Panc1 (cell line): ENCODE measurements around the gene PAAF1. TPM values are rescaled to one million over a fixed set of nuclear protein-coding genes. Genes with fewer than 3 reads are reported as not detected.

Experiments
- ATAC-seq: fragments of 200-7000 bp; cut with Tn5 transposase; 2 replicates; pipeline ENCODE4 v1.9.1; 2020; ENCODE audit warnings: mild to moderate bottlenecking, moderate library complexity
- BruUV-seq: library from RNA; stranded (reverse); fragments of 400-500 nt; replicated peaks from 2 replicates; lab custom pipeline; 2021; lab: Mats Ljungman, UMichigan
- CTCF ChIA-PET: fragments of 300-600 bp; sonication (Branson Sonifier 250); formaldehyde crosslinking; loops from one replicate; lab custom pipeline; 2022; ENCODE audit warnings: antibody characterized with exemption; lab: Charles Lee
- POLR2A ChIA-PET: fragments of 300-600 bp; sonication (Branson Sonifier 250); formaldehyde crosslinking; loops from one replicate; lab custom pipeline; 2022; ENCODE audit warnings: antibody characterized with exemption; lab: Charles Lee
- DNase-seq: peaks from one replicate; pipeline ENCODE4 v3.0.0-alpha.2; 2010; ENCODE audit warnings: low read depth, low spot score
- H3K27ac ChIP-seq: 2 replicates; pipeline ENCODE4 v1.5.1; 2011; ENCODE audit warnings: mild to moderate bottlenecking, low read length, inconsistent platforms
- H3K27me3 ChIP-seq: fragments of 200-500 bp; sonication (Bioruptor generic); 2 replicates; pipeline ENCODE4 v1.6.0; 2014; ENCODE audit warnings: low read length, inconsistent platforms; ENCODE audit not compliant: control insufficient read depth, insufficient read depth
- H3K36me3 ChIP-seq: fragments of 200-500 bp; sonication (Bioruptor generic); 2 replicates; pipeline ENCODE4 v1.5.1; 2014; ENCODE audit warnings: inconsistent platforms, mild to moderate bottlenecking, low read length, moderate library complexity; ENCODE audit not compliant: control insufficient read depth, insufficient read depth
- H3K4me1 ChIP-seq: 2 replicates; pipeline ENCODE4 v1.5.1; 2011; ENCODE audit warnings: inconsistent platforms, mild to moderate bottlenecking, low read length, moderate library complexity; ENCODE audit not compliant: control insufficient read depth, insufficient read depth
- H3K4me3 ChIP-seq, 2 experiments: 2 replicates each; pipeline ENCODE4 v1.5.1; 2011 to 2012; ENCODE audit warnings: low read depth in 2 of 2, low read length in 2 of 2, mild to moderate bottlenecking in 2 of 2, inconsistent platforms in 1 of 2, moderate library complexity in 1 of 2
- H3K9me3 ChIP-seq: fragments of 200-500 bp; sonication (Bioruptor generic); 2 replicates; pipeline ENCODE4 v1.5.1; 2014; ENCODE audit warnings: low read depth, mild to moderate bottlenecking, inconsistent platforms, low read length, moderate library complexity; ENCODE audit not compliant: control insufficient read depth, insufficient read depth
- CTCF ChIP-seq: fragments of 450-650 bp; IDR thresholded peaks from 2 replicates; pipeline ENCODE4 v1.5.1; 2017; ENCODE audit warnings: mild to moderate bottlenecking
- POLR2AphosphoS5 ChIP-seq: IDR thresholded peaks from 2 replicates; pipeline ENCODE4 v1.6.1; 2012; ENCODE audit warnings: mild to moderate bottlenecking, low read depth, low read length, moderate library complexity
- REST ChIP-seq, 2 experiments: IDR thresholded peaks; 2 replicates each; pipeline ENCODE4 v1.6.1; 2011 to 2012; ENCODE audit warnings: low read depth in 2 of 2, control low read depth in 1 of 2, low read length in 1 of 2, mild to moderate bottlenecking in 1 of 2, moderate library complexity in 1 of 2; ENCODE audit not compliant: insufficient read depth in 1 of 2
- SIN3A ChIP-seq: IDR thresholded peaks from 2 replicates; pipeline ENCODE4 v1.6.1; 2012; ENCODE audit warnings: low read depth, mild to moderate bottlenecking, low read length, moderate library complexity, borderline replicate concordance; ENCODE audit not compliant: insufficient read depth
- TCF7L2 ChIP-seq: IDR thresholded peaks from 2 replicates; pipeline ENCODE4 v1.6.1; 2011; ENCODE audit warnings: mild to moderate bottlenecking, low read depth, low read length, inconsistent platforms
- in situ Hi-C: cut with HindIII; loops from 2 replicates; pipeline ENCODE4 v1.10.0; 2016; ENCODE audit warnings: low sequenced_read_pairs, low pct_unique_long_range_greater_than_20kb
- intact Hi-C: fragments of 100-400 bp; cut with micrococcal nuclease; formaldehyde crosslinking; loops from one replicate; pipeline ENCODE4 v1.10.0; 2022; ENCODE audit not compliant: unreplicated experiment
- total RNA-seq: library from RNA; stranded (reverse); gene quantifications from one replicate; pipeline ENCODE4 v1.2.1, GENCODE V29; 2021; ENCODE audit not compliant: unreplicated experiment

Gene PAAF1
- total RNA-seq, 1 experiment from 2014 or later, result 22.1 TPM

GRCh38 chr11:73978576-73979086 lies 101.8 kb downstream of the PAAF1 start:
- no TSS peak for BruUV-seq
- DNase-seq, result no peak
- ChIA-PET CTCF (no interaction called here), POLR2A (no interaction called here)
- Histone ChIP-seq H3K36me3 (peaks cover 9% of the 10 kb centered on the region; the same call in 1 of the 2 replicates), H3K9me3 (no peaks in the 10 kb centered on the region), H3K27ac (no peak overlapping the region), H3K4me1 (peaks cover 16% of the 10 kb centered on the region), H3K4me3 (no peak overlapping the region), H3K27me3 (no peaks in the 10 kb centered on the region)
- intact Hi-C loops (no loop called here), in situ Hi-C loops (no loop called here)
- no peak for ATAC-seq
- no peak for TF ChIP-seq TCF7L2
- TF ChIP-seq REST (IDR thresholded peaks at IDR 0.05; ENCODE audit: insufficient read depth in 1 of 2, low read depth in 2 of 2, low read length in 1 of 2), result no peak
- no peak for TF ChIP-seq SIN3A
- no peak for TF ChIP-seq POLR2AphosphoS5
- no peak for TF ChIP-seq CTCF

GRCh38 chr11:73980001-73980961 lies 103.5 kb downstream of the PAAF1 start:
- in situ Hi-C loops, result no loop called here
- Histone ChIP-seq H3K4me1 (peaks cover 24% of the 10 kb centered on the region), H3K27ac (no peak overlapping the region; the same call in 1 of the 2 replicates), H3K27me3 (no peaks in the 10 kb centered on the region), H3K4me3 (no peak overlapping the region), H3K36me3 (peaks cover 9% of the 10 kb centered on the region; the same call in 1 of the 2 replicates), H3K9me3 (no peaks in the 10 kb centered on the region)
- intact Hi-C loops, result no loop called here
- TF ChIP-seq REST (IDR thresholded peaks at IDR 0.05; ENCODE audit: insufficient read depth in 1 of 2, low read depth in 2 of 2, low read length in 1 of 2) (no peak), POLR2AphosphoS5 (no peak), TCF7L2 (no peak), SIN3A (no peak), CTCF (no peak)
- no peak for DNase-seq
- CTCF ChIA-PET, result no interaction called here
- no TSS peak for BruUV-seq
- POLR2A ChIA-PET, result no interaction called here
- ATAC-seq, result no peak
